GOT3 (cell line): ENCODE data around the gene TAS2R46.
"Not testable (repeated sequence)": the region's sequence is repeated elsewhere in the genome, so short reads cannot be mapped to it uniquely, and the experiment has no call there.

Experiments used
- DNase-seq: peaks from one replicate; lab custom pipeline; 2025; ENCODE audit warnings: mixed read lengths; lab: John Stamatoyannopoulos, UW

TAS2R46 gene, protein sequence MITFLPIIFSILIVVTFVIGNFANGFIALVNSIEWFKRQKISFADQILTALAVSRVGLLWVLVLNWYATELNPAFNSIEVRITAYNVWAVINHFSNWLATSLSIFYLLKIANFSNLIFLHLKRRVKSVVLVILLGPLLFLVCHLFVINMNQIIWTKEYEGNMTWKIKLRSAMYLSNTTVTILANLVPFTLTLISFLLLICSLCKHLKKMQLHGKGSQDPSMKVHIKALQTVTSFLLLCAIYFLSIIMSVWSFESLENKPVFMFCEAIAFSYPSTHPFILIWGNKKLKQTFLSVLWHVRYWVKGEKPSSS

DNA sequence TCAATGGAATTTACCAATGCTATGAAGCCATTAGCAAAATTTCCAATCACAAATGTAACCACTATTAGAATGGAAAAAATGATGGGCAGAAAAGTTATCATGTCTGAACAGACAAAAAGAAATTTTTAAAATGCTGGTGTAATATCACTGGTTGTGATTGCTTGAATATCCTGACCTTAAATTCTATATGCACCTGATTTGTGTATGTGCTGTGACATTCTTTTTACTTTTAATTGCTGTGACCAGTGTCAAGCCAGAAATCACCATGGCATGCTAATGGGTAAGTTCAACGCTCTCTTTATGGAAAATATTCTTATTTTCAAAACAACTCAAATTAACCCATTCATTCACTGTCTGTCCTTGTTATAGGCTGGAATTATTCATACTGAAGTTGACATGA, at the start of gene TAS2R46:
Gene TAS2R46 (minus strand): TSS at position 101 of the 400 bp plus-strand sequence. CDS start 0 bp downstream, at position 101.
- not testable (repeated sequence) for DNase-seq

DNA sequence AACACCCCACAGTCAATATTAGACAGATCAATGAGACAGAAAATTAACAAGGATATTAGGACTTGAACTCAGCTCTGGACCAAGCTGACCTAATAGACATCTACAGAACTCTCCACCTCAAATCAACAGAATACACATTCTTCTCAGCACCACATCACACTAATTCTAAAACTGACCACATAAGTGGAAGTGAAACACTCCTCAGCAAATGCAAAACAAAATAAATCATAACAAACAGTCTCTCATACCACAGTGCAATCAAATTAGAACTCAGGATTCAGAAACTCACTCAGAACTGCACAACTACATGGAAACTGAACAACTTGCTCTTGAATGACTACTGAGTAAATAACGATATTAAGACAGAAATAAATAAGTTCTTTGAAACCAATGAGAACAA, 49.1 kb upstream of the TAS2R46 start:
- DNase-seq, result not testable (repeated sequence)

DNA sequence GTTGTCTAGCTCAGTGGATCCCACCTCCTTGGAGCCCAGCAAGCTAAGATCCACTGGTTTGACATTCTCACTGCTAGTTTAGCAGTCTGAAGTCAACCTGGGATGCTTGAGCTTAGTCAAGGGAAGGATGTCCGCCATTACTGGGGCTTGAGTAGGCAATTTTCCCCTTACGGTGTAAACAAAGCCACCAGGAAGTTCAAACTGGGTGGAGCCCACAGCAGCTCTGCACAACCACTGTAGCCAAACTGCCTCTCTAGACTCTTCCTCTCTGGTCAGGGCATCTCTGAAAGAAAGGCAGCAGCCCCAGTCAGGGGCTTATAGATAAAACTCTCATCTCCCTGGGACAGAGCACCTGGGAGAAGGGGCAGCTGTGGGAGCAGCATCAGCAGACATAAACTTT, 46.8 kb upstream of the TAS2R46 start:
- no peak for DNase-seq

DNA sequence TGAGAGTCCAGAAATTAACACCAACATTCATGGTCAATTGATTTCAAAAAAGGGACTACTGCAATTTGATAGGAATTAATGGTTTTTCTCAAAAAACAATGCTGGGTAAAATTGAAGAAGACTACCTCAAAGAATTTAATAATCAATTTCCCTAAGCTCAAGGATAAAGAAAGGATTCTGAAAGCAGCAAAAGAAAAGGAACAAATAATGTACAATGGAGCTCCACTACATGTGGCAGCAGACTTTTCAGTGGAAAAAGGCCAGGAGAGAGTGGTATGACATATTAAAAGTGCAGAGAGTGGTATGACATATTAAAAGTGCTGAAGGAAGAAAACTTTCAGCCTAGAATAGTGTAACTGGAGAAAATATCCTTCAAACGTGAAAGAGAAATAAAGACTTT, 45.6 kb upstream of the TAS2R46 start:
- DNase-seq, result no peak

DNA sequence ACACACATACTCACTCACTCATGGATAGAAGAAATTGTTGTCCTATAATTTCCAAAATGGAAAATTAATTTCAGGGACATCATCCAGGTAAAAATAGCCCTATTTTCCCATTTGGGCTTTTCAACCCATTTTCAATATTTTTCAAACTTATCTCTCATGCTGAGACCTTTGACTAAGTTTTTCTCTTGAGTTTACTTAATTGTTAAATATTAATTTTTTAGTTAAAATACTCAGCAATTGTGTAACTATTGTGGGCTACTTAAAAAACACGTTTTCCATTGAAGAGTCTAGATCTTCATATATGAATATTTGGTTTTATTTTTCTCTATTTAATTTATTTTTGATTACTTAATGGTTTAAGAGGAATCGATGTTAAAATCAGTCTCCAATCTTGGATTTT, 44.2 kb upstream of the TAS2R46 start:
- DNase-seq, result no peak

DNA sequence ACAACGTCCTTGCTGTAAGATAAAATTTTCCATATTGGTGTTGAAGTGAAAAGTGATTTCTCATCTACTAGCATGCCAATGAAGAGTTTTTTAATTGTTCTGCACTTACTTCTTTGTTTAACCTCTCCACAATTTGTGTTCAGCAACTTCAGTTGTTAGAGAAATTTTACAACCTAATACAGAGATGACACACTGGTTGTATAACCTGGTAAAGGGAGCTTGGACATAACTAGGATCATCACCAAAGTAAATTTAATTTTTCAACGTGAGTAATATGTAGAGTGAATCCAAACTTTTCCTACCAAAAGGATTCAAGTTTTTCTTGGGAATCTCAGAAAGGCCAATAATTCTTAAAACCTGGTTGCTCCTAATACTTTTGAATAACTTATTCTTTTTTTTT, 43.5 kb upstream of the TAS2R46 start:
- no peak for DNase-seq

DNA sequence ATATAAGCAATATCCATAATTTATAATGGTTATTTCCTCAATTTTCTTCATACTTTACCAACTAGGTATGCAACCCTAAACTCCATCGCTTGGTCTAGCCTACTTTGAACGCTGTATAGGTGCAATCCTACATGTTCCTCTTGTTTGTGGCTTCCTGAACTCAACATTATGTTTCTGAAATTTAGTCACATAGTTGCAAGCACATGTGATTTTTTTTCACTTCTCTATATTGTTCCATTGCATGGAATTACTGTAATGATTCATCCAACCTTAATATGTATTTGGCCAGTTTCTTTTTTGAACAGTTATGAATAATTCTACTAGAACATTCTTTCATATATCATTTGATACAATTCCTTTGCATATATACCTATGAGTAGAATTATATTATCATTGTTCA, 32.8 kb upstream of the TAS2R46 start:
- not testable (repeated sequence) for DNase-seq

DNA sequence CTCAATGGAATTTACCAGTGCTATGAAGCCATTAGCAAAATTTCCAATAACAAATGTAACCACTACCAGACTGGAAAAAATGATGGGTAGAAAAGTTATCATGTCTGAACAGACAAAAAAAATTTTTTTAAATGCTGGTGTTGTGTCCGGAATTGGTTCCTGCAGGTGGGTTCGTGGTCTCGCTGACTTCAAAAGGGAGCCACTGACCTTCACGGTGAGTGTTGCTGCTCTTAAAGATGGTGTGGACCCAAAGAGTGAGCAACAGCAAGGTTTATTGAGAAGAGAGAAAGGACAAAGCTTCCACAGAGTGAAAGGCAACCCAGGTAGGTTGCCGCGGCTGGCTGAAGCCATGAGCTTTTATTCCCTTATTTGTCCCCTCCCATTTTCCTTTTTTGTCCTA, 30.0 kb upstream of the TAS2R46 start, which contains the start of gene TAS2R43:
Gene TAS2R43 (minus strand): TSS at position 186 of the 400 bp plus-strand sequence. CDS start 84 bp downstream, at position 102.
- DNase-seq, result no peak

DNA sequence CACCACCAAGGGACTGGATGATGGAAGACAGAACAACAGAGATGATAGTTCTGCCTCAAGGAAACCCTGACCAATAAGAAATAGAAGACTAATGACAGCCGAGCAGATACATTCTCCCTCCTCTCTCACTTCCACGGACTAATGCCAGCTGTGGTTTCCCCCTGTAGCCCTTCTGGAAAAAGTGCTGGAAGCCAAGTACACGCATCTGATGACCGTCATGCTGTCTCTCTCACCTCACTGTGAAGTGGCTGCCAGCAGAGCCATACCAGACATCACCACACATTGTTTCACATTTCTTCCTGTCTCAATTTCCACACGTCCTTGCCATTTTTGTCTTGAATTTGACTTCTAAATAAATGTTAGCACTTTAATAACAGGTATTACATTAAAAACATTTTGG, 27.2 kb upstream of the TAS2R46 start:
- no peak for DNase-seq

DNA sequence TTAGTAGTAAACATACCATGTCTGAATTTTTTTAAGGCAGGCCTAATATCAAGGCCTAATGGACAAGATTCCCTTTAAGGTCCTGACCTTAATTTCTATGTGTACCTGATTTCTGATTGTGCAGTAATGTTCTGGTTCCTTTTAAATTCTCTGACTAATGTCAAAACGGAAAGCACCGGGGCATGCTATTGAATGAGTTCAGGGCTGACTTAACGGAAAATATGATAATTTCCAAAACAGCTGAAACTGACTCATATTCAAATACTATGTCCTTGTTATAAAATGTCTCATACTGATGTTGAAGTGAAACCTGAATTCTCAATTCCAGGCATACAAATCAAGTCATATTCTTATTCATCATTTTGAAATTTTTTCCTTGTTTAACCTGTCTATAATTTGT, 23.3 kb upstream of the TAS2R46 start:
- DNase-seq, result no peak

DNA sequence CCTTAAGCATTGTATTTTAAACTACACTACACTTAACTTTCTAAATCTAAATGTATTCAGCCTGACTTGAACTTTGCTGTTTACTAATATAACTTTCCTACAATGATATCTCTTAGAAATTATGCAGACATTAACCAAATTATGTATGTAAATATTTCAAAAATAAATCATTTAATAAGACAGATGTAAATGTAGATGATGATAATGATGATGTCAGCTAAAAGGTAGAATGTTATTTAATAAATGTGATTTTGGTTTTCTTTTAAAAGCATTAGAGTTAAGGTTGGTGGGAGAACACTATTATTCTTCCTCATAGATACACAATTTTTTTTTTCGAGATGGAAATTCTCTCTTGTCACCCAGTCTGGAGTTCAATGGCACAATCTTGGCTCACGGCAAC, 19.9 kb upstream of the TAS2R46 start:
- no peak for DNase-seq

DNA sequence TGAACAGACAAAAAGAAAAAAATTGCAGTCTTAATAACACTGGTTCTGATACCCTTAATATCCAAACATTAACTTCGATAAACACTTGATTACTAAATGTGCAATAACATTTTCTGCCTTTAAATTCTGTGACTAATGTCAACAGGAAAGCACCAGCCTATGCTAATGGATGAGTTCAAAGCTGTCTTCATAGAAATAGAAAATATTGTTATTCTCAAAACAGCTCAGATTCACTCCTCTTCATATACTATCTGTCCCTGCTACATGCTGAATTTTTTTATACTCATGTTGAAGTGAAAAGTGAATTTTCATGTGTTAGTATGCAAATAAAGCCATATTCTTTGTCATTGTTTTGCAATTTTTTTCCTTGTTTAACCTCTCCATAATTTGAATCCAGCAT, 16.2 kb upstream of the TAS2R46 start:
- no peak for DNase-seq

DNA sequence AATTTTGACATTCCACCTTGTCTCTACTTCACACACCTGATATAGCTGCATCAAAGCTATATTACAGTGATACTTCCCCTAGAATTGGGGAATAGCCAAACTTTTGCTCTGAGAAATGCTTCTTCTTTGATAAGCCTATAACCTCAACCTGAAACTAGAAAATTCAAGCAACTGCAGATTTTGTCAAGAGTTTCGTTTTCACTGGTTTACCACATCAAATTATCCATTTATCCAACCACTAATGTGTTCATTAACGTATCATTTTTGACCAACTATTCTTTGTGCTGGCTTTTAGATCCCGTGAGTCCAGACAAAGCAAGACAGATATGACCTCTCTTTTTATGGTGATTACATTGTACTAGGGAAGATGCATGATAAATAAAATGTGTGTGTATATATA, 13.5 kb upstream of the TAS2R46 start:
- DNase-seq, result no peak

DNA sequence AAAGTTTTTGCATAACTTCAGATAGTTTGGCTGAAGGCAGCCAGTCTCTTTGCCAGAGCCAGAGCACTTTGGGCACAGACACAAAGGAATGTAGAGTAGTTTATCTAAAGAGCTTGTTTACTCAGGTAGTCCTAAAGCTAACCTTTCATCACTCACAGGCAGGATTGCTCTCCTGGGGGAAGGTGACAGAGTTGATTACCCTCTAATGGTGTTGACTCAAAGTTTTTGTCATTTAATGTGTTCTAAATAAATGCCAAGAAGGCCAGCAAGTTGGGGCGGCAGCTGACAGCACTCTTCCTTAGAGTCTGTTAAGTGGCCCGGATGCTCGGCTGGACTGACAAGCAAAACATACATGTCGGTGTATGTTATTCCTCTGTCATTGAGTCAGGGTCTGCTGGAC, 9.3 kb upstream of the TAS2R46 start:
- no peak for DNase-seq

DNA sequence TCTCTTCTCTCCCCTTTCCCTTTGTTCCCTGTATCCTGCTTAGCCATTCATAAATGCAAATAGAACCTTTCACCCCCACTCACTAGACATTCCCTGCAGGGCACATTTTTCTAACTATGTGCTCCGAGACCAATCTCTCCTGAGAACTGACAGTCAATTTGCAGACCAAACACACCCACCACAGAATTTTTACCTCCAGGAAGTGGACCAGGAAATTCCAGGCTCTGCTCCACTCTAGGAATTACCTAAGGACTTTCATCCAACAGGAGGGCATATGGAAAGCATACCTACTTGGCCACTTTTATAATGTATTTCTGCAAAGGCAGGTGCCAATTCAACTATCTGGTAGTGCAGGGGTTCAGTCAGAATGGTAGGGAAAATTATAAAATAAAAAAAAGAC, 8.9 kb upstream of the TAS2R46 start:
- no peak for DNase-seq

DNA sequence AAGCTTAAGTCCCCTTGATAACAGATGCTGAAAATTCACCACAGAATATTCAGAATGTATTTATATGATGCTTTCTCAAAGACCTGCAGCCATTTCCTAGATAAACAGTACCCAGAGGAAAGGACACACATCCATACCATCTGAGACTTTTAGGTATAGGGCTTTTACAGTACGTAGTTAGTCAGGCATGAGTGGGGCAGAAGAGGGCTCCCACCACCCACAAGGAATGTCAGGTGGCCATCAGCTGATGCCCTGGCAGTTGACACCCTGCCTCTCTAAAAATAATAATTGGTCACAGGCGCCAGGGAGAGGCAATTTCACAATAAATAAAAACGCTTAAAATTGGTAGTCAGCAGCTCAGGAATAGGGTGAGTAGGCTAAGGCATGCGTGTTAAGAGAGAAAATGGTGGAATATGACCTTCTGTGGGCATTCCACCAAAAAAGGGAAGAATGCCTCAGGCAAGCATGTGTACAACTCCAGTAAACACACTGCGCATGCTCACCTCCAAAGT, 7.8 kb upstream of the TAS2R46 start:
- no peak for DNase-seq

DNA sequence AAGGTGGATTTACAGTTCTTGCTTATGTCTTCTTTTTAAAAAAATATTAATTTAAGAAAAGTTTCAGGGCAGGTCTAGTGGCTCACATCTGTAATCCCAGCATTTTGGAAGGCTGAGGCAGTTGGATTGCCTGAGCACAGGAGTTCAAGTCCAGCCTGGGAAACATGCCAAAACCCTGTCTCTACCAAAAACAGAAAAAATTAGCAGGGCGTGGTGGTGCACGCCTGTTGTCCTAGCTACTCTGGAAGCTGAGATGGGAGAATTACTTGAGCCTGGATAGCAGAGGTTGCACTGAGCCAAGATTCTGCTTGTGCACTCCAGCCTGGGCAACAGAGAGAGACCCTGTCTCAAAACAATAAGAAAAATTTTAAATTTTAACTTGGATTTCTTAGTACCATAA, 5.4 kb upstream of the TAS2R46 start:
- no peak for DNase-seq

DNA sequence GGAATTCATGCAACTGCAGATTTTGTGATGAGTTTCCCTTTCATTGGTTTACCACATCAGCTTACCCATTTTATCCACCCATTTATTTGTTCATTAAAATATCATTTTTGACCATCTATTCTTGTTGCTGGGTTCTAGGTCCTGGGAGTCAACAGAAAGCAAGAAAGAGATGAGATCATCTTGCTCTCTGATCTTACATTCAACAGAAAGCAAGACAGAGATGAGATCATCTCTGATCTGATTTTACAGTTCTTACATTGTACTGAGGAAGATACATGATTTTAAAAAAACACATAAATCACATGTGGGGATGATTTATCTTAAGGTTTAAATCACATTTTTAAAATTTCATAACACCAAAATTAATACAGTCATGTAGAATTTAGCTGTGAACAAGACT, 2.3 kb downstream of the TAS2R46 start:
- DNase-seq, result no peak

DNA sequence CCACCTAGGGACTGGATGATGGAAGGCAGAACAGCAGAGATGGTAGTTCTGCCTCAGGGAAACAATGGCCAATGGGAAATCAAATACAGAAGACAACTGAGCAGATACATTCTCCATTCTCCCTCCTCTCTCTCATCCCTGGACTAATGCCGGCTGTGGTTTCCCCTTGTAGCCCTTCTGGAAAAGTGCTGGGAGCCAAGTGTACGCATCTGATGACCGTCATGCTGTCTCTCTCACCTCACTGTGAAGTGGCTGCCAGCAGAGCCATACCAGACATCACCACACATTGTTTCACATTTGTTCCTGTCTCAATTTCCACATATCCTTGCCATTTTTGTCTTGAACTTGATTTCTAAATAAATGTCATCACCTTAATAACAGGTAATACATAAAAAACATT, 3.1 kb downstream of the TAS2R46 start:
- DNase-seq, result no peak

DNA sequence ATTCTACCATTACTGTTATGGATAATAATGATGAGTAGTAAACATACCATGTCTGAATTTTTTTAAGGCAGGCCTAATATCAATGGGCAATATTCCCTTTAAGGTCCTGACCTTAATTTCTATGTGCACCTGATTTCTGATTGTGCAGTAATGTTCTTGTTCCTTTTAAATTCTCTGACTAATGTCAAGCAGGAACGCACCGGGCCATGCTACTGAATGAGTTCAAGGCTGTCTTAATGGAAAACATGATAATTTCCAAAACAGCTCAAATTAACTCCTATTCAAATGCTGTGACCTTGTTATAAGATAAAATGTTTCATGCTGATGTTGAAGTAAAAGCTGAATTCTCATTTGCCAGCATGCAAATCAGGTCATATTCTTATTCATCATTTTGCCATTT, 6.8 kb downstream of the TAS2R46 start:
- DNase-seq, result no peak

DNA sequence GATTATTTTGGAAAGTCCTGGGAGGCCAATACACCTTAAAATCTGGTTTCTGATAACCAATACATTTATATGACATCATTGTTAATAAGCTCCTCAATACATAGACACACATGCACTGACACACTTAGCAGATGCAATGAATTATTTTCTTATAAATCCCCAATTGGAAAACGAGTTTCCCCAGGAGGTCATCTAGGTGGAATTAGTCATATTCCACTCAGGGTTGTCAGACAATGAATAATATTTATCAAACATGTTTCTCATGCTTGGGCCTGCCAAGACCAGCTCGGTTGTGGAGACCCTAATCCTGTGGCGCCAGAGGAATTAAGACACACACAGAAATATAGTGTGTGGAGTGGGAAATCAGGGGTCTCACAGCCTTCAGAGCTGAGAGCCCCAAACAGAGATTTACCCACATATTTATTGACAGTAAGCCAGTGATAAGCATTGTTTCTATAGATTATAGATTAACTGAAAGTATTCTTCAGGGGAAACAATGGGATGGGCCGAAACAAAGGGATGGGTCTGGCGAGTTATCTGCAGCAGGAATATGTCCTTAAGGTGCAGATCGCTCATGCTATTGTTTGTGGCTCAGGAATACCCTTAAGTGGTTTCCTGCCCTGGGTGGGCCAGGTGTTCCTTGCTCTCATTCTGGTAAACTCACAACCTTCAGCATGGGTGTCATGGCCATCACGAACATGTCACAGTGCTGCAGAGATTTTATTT, 12.1 kb downstream of the TAS2R46 start:
- DNase-seq, result not testable (repeated sequence)

DNA sequence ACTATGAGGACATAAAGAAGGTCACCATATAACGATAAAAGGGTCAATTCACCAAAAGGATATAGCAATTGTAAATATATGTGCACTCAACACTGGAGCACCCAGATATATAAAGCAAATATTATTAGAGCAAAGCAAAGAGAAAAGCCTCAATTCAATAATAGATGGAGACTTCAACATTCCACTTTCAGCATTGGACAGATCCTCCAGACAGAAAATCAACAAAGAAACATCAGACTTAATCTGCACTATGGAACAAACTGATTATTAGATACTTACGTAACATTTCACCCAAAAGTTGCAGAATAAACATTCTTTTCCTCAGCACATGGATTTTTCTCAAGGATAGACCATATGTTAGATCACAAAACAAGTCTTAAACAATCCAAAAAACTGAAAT, 20.7 kb downstream of the TAS2R46 start:
- DNase-seq, result not testable (repeated sequence)

DNA sequence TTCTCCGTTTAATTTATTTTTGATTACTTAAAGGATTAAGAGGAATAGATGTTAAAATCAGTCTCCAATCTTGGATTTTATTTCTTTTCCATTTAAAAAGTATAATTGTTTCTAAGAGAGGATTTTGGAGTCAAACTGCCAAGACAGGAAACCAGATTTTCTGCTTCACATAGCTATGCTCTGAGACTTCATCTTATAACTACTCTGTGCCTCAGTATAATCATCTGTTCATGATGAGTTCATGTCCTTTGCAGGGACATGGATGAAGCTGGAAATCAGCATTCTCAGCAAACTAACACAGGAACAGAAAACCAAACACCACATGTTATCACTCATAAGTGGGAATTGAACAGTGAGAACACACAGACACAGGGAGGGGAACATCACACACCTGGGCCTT, 21.9 kb downstream of the TAS2R46 start:
- DNase-seq, result no peak
